ENCODE data around the gene EHBP1.

EHBP1 gene

DNA sequence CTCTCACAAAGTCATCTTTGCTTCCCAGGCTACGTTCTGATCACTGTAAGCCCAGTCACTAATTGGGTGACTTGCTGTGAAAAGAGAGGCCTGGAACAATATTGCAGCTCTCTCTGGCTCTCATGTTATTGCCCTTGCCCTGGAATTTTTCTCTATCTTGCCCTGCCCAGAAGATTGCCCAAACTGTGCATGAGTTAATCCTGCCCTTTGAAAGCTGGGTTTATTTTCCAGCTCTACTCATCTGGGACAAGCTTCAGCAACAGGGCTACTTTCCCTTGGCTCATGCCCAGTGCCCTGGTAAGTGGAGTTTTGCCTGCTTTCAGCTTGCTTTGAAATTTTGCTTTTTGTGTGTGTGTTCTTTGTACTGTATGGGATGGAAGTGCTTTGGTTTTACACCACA, 6.9 kb upstream of the EHBP1 start:
- POLR2A ChIA-PET: no interaction called here
- CTCF ChIA-PET: no interaction called here
- no peaks in the 10 kb centered on the region for H3K4me1 ChIP-seq (ENCODE audit: control insufficient read depth, insufficient read depth, low read length)
- H3K27ac ChIP-seq (ENCODE audit: extremely low read depth, low read depth, low read length): no peak overlapping the region
- no peaks in the 10 kb centered on the region for H3K9me3 ChIP-seq (ENCODE audit: control insufficient read depth, insufficient read depth, low read depth, low read length)
- no peak overlapping the region for H3K4me3 ChIP-seq (ENCODE audit: low read depth, low read length)
- H3K36me3 ChIP-seq (ENCODE audit: control insufficient read depth in 2 of 2, insufficient read depth in 1 of 2, low read length in 2 of 2): no peaks in the 10 kb centered on the region
- TF ChIP-seq IKZF3 (tag by site-specific recombination; IDR thresholded peaks at IDR 0.05) (no peak), ZNF335 (tag by site-specific recombination; conservative IDR thresholded peaks at IDR 0.05) (no peak), ZNF132 (tag by site-specific recombination; IDR thresholded peaks at IDR 0.05; ENCODE audit: borderline replicate concordance) (no peak), KLF9 (tag by site-specific recombination; IDR thresholded peaks at IDR 0.05; ENCODE audit: low read depth) (no peak), ZBTB21 (tag by site-specific recombination; IDR thresholded peaks at IDR 0.05) (no peak), ZNF510 (tag by site-specific recombination; IDR thresholded peaks at IDR 0.05; ENCODE audit: insufficient replicate concordance) (no peak), ZNF148 (tag by site-specific recombination; IDR thresholded peaks at IDR 0.05; ENCODE audit: borderline replicate concordance) (no peak), ZBTB26 (tag by site-specific recombination; optimal IDR thresholded peaks at IDR 0.05) (no peak)
- TF ChIP-seq, protein P1, sequence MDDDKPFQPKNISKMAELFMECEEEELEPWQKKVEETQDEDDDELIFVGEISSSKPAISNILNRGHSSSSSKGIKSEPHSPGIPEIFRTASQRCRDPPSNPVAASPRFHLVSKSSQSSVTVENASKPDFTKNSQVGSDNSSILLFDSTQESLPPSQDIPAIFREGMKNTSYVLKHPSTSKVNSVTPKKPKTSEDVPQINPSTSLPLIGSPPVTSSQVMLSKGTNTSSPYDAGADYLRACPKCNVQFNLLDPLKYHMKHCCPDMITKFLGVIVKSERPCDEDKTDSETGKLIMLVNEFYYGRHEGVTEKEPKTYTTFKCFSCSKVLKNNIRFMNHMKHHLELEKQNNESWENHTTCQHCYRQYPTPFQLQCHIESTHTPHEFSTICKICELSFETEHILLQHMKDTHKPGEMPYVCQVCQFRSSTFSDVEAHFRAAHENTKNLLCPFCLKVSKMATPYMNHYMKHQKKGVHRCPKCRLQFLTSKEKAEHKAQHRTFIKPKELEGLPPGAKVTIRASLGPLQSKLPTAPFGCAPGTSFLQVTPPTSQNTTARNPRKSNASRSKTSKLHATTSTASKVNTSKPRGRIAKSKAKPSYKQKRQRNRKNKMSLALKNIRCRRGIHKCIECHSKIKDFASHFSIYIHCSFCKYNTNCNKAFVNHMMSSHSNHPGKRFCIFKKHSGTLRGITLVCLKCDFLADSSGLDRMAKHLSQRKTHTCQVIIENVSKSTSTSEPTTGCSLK (tag by site-specific recombination; IDR thresholded peaks at IDR 0.05): no peak

GRCh38 chr2:62704654-62705006, 883 bp upstream of the EHBP1 start:
- H3K27ac ChIP-seq (ENCODE audit: extremely low read depth, low read depth, low read length): peak overlapping the region; percentile 56
- peaks cover 6% of the 10 kb centered on the region for H3K4me1 ChIP-seq (ENCODE audit: control insufficient read depth, insufficient read depth, low read length)
- H3K9me3 ChIP-seq (ENCODE audit: control insufficient read depth, insufficient read depth, low read depth, low read length): no peaks in the 10 kb centered on the region
- peak overlapping the region; percentile 56 for H3K4me3 ChIP-seq (ENCODE audit: low read depth, low read length)
- H3K36me3 ChIP-seq (ENCODE audit: control insufficient read depth in 2 of 2, insufficient read depth in 1 of 2, low read length in 2 of 2): peaks cover 0 to 15% of the 10 kb centered on the region in 2 experiments
- CTCF ChIA-PET: interaction anchor here (0.9 to 1.1 kb wide), 2 partner anchors 11 to 12 kb away, joined by 3 to 4 read pairs; no protein-coding TSS in a partner anchor
- POLR2A ChIA-PET: interaction anchor here (0.6 to 1.6 kb wide), 2 partner anchors 199 to 266 kb away, joined by 3 to 6 read pairs; partner anchors contain the start of gene TMEM17
- TF ChIP-seq PRDM4 (tag by site-specific recombination; IDR thresholded peaks at IDR 0.05) (no peak), PRDM1 (tag by site-specific recombination; IDR thresholded peaks at IDR 0.05) (peak; percentile 28; the same call in 1 of the 2 replicates)
